ENCODE data around the gene TFAP2D.

Gene TFAP2D

DNA sequence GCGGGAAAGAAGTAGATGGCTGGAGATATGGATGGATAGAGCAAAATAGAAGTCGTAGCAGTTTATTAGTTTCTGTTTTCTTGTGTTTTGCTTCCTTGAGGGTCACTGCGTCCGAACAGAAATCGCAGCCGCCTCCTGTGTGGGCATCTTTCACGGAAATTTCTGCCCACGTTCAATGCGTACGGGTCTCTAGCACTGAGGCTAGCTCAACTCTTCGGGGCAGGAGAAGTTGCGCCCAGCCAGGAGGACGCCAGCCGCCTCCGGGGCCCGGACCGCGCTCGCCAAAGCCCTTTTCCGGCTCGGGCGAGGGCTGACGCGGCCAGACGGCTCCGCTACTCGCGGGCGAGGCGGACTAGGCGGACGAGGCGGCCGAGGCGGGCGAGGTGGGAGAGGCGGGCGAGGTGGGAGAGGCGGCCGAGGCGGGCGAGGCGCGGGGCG lies 106.2 kb downstream of the TFAP2D start:
- no peak for DNase-seq (ENCODE audit: low read depth)

DNA sequence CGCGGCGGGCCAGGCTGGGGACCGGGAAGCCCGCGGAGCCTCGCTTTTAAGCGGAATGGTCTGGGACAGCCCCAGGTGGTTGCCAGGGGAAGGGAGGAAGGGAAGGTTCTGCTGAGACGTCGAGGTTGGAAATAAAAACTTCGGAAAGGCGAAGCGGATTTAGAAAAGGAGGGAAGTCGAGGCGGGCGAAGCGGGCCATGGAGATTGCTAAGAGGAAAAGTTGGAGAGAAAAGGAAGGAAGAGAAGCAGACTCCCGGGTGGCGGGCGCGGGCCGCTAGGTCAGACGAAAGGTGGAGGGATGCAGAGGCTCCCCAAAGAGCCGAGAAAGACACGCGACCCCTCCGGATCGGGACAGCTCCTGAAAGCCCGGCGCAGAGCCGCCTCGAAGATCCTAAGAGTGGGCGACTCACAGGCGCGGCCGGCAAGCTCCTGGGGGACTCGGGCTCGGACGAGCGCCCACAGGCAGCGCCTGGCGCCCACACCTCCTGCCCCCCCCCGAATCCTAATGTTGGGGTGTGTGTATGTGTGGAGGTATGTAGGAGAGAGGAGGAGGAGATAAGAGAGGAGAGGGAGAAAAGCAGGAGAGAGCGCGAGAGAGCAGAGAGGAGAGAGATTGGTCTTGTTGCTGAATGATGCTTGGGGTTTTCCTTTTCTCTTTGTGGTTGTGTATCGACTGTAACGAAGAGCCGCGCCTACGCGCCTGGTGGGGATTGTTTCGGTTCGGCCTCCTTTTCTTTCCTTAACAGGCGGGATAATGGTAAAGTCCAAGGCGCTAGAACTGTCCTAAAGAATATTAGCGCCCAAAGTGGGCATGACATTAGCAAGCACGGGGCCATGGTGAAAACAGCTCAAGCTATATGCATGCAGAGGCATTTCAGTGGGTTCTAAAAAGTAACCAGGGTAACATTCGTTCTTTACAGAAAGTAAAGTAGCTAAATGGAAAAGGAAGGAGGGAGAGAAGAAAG lies 106.9 kb downstream of the TFAP2D start:
- no peak for DNase-seq (ENCODE audit: low read depth)

DNA sequence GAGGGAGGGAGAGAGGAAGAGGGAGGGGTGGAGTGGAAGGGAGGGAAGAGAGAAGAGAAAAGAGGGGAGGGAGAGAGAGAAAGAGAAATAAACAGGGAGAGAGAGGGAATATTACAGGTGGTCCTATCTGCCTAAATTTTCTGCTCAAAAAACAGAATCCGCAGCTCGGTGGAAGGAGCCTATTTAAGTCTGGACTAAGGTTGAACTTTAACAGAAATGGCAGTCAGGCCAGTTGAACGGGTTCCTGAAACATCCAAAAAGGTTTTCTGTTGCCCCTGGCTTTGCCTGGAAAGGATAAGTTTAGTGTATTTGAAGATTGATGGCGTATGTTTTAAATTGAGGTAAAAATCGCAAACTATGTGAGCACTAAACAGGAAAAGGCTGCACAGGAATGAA lies 107.5 kb downstream of the TFAP2D start:
- no peak for DNase-seq (ENCODE audit: low read depth)

DNA sequence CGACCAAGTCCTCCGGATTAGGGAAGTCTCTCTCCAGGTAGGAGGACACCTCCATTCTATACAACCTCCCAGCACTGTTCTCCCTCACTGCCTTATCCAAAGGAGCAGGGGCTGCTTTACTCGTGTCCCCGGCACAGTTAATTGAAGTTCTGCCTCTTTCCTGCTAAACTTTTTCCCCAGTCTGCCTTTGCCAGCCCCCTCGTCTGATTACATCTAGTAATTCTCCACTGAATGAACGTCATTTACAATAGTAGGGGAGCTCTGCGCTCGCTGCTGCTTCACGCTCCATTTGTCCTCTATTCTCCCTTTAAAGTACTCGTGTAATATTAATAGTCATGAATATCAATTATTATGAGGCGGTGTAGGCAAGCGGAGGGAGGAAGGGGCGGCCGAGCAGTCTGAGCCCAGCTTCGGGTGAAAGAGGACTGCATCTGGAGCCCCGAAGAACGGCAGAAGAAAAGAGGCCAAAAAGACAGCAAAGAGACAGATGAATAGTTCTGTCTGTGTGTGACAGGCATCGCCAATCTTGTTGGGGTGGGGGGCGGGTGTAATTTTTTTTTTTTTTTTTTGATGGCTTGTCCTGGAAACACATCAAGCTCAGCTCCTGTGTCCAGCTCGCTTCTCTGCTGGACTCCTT lies 108.2 kb downstream of the TFAP2D start:
- no peak for DNase-seq (ENCODE audit: low read depth)

DNA sequence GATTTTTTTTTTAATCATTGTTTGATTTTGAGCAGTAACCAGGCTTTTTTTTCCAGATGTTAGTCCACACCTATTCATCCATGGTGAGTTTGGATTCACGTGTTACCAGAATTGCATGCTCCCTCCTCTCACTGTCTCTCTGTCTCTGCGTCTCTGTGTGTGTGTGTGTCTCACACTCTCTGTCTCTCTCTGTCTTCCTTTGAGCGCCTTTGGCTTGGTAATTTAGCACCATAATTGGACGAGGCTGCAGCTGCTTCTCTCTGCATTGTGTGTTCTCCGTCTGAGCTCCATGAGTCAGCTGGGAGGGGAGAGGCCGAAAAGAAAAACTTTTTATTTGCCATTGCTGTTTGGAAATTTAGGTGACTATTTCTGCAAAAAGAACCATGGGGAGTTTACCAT lies 108.8 kb downstream of the TFAP2D start:
- no peak for DNase-seq (ENCODE audit: low read depth)

Data from activated T-cell treated with anti-CD3 and anti-CD28 coated beads for 48 hours (primary cell).